HL-60/S4 treated with retinoic acid at 250 ng/mL for 4 days and 3 days (cell line): ENCODE data around the gene SARNP.
"Not testable (repeated sequence)": the region's sequence is repeated elsewhere in the genome, so short reads cannot be mapped to it uniquely, and the experiment has no call there.

Experiments used
- in situ Hi-C: fragments of 300-500 bp; cut with MboI; formaldehyde crosslinking; loops from 2 replicates; pipeline ENCODE4 v1.7.0; 2022; ENCODE audit warnings: low sequenced_read_pairs

Gene SARNP

DNA sequence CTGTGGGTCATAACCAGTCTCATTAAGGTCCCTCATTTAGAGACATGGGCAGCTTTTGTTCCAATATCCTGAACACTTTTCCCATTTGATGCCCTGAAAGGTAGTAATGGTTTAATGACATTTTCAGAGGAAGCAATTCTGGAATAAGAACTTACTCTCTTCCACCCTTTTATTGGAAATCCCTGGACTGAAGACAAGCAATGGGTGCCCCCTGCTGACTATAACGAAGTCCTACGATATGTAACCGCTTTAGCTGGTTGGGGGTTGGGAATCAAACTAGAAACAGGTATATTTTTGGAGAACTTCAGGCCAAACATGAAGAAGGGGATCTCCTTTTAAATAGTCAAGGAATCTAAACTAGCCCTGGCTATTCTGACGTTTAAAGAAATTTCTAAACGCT, 20.5 kb downstream of the SARNP start:
- in situ Hi-C loops = no loop called here

DNA sequence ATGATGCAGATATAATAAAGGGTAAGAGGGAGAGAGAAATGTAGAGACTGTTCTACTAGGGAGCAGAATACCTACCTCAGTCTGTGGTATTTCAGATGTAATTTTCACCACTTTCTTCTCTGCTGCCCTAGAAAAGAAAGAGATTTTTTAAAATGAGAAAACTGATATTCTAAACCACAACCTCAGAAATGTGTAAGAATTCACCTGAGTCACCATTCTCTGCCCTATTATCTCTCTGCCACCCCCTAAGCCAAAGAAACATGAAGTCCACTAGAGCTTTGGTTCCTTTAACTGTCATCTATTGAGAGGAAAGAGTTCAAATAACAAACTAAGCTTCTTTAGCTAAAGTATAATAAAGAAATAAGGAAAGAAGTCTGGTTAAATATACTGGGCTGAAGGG, 21.6 kb downstream of the SARNP start:
- in situ Hi-C loops = no loop called here

DNA sequence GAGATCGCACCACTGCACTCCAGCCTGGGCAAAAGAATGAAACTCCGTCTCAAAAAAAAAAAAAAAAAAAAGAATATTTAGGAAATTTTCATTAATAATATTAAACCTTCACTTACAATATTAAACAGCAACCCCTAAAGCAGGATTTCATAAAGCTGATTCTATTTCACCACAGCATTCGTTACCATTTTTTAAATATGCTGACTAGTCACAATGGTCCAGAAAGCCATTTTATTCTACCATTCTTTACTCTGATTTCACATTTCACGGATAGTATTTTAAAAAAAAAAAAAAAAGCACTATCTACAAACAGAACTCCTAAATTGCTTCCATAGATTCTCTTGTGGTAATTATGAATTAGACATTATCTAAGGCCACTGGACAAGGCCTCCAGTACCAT, 27.6 kb downstream of the SARNP start:
- in situ Hi-C loops = no loop called here

DNA sequence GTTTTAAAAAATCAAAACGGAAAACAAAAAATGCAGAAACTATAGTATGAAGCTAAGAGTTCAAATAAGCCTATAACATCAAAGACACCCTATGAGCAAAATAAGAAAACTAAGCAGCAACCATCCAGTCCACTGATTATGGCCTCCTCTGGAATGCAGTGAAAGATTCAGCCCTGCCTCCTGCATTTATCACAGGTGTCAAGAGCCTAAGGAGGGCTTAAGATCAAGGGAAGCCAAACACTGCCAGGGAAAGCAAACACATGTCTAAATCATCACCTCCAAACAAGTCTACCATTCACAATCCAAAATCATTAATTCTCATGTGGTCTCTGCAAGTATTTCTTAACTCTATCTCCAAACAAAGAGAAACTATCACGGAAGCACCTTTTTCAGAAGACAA, 28.4 kb downstream of the SARNP start:
- in situ Hi-C loops = no loop called here

DNA sequence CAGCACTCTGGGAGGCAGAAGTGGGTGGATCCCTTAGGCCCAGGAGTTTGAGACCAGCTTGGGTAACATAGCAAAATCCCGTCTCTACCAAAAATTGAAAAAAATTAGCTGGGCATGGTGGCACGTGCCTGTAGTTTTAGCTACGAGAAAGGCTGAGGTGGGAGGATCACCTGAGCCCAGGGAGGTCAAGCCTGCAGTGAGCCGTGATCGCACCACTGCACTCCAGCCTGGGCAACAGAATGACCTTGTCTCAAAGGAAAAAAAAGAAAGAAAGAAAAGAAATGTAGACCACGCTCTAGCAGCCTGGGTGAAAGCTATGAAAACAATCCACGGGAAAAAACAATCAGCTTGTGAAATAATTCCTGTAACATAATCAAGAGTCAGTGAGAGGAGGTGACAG, 29.0 kb downstream of the SARNP start:
- in situ Hi-C loops = no loop called here

DNA sequence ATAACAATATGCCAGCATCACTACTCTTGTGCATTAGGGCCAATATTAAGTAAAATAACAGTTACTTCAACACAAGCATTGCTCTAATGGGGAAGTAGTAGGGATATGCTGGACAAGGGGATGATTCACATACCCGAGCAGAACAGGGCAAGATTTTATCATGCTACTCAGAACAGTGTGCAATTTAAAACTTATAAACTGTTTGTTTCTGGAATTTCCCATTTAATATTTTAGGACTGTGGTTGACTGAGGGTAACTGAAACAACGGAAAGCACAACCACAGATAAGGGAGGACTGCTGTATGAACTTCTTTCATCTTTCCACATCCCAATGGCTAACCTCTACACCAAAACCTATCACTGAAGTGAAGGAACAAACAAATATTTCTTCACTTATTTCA, 36.8 kb downstream of the SARNP start:
- in situ Hi-C loops = no loop called here

DNA sequence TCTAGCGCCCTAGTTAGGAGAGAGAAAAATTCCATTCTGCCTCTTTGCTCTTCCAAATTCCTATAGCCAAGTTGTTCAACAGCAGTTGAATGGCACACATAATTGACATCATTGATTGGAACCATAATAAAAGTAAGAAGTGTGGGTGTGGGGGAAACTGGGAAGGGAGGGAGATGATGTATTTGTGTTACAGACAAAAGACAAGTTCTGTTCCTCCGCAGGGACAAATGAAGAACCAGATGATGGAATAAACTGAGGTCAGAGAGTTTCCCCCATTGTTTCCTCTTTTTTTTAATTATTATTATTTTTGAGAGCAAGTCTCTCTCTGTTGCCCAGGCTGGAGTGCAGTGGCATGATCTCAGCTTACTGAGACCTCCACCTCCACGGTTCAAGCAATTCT, 39.7 kb downstream of the SARNP start:
- in situ Hi-C loops = no loop called here

DNA sequence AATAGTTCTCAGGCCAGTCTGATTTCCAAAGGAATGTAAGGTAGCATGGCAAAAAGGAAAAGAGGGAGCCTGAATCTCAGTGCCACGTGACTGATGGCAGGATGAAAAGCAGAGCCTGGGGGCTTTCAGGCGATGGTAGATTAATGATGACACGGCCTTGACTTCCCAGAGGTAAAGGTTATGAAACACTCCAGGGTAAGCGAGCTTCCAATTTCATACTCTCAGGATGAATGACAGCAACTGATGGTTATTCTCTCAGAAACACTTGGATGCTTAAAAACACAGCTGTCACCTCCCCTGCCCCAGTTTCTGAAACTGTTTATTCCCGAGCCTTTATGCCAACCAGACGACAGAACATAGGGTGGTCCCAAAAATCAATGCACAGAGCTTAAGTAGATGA, 45.8 kb downstream of the SARNP start:
- in situ Hi-C loops = no loop called here

DNA sequence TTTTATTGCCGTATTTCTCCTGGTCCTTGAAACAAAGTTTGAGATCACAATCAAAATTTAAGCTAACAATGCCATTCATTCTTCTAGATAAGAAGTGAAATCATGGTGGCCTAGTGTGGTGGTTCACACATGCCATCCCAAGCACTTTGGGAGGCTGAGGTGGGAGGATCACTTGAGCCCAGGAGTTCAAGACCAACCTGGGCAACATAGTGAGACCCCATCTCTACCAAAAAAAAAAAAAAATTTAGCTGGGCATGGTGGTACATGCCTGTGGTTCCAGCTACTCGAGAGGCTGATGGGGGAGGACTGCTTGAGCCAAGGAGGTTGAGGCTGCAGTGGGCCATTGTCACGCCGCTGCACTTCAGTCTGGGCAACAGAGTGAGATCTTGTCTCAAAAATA, 50.4 kb downstream of the SARNP start:
- in situ Hi-C loops = no loop called here

DNA sequence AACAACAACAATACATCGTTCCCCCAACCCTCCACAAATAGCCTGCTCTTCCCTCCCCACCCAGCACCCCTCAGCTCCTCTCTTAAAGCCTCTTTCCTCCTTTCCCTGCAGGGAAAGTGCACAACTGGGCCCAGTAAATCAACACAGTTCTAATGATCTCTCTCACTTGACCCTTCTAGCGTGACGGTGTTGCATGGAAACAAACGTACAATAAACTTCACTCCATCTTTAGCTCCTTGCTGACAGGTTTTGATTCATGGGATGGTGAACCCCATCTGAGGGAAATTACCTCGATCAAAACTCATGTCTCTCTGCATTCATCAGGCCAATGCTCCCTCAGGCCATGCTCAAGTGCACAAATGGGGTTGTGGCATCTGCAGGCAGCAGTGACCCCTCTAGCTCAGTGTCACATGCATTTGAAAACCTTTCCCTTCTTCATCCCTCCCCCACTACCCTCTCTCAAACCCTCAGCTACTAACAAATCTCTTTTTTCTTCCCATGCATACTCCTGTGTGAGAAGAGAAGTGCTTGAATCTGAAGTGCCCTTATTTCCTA, 51.7 kb downstream of the SARNP start:
- in situ Hi-C loops = no loop called here

DNA sequence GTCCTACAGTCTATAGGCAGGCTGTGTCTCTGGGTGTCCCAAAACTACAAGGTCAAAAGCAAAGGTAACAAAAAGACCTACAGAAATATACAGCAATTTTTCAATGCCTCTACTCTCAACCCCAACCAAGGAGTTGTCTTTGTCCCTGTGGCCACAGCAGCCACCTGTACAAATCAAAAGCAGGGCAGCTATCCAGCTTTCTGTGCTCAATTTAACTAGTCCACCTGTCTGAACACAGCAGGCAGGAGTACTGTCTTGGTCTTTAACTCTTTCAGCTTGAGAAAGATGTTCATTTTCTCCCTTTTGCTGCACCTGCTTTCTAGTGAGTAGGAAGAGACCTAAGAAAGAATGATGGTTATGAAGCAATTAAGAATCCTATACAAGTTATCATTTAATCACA, 54.9 kb downstream of the SARNP start:
- in situ Hi-C loops = no loop called here

DNA sequence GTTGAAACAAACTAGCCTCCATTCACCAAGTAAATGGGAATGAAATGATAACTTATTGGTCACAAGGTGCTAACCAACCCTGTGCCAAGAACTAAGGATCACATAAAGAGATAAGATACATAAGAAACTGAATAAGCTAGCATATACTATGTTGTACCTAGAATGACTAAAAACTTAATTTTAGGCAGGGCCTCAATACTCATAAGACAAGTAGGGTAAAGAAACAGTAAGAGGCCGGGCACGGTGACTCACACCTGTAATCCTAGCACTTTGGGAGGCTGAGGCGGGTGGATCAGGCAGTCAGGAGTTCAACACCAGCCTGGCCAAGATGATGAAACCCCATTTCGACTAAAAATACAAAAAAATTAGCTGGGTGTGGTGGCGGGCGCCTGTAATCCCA, 56.9 kb downstream of the SARNP start:
- in situ Hi-C loops = no loop called here

DNA sequence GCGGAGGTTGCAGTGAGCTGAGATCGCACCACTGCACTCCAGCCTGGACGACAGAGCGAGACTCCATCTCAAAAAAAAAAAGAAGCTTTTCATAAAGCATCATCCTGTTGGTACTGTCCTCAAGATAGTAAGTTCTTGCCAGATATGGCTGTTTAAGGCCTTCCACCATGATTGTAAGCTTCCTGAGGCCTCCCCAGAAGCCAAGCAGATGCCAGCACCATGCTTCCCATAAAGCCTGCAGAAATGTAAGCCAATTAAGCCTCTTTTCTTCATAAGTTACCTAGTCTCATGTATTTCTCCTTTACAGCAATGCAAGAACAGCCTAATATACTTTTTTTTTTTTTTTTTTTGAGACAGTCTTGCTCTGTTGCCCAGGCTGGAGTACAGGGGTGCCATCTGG, 58.9 kb downstream of the SARNP start:
- in situ Hi-C loops = not testable (repeated sequence)

DNA sequence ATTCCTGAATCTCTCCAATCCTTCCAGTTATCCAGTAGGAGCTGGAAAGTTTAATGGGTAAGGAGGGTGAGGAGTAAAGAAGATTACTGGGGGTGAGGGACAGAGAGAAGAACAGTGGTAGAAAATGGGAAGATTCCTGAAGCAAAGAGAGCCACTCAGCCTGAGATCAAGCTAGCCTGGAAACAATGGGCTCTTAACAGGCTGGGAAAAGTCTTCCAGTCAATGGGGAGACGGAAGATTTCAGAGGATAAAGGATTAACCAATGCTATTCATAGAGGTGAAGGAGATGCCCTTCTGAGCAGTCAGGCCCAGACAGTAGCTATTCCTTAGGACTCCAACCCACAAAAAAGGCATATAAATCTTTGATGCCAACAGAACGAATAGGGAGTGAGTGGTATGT, 59.8 kb downstream of the SARNP start:
- in situ Hi-C loops = no loop called here

DNA sequence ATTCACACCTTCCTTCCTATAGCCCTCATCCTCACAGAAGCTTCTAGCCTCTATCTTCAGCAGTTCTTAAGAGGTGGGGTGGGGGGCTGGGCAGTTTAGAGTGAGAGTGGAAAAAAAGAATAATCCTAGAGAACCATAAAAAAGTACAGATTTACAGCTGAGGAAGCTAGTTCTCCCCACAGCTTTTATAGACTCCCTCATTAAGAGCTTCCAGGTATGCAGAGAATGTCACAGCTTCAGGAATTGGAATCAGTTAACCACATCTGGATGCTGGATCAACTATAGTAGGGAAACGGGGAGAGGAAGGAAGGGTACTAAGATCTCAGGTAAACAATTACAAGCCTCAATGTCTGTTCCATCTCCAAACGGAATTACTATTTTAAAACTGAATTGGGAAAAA, 62.3 kb downstream of the SARNP start:
- in situ Hi-C loops = no loop called here

DNA sequence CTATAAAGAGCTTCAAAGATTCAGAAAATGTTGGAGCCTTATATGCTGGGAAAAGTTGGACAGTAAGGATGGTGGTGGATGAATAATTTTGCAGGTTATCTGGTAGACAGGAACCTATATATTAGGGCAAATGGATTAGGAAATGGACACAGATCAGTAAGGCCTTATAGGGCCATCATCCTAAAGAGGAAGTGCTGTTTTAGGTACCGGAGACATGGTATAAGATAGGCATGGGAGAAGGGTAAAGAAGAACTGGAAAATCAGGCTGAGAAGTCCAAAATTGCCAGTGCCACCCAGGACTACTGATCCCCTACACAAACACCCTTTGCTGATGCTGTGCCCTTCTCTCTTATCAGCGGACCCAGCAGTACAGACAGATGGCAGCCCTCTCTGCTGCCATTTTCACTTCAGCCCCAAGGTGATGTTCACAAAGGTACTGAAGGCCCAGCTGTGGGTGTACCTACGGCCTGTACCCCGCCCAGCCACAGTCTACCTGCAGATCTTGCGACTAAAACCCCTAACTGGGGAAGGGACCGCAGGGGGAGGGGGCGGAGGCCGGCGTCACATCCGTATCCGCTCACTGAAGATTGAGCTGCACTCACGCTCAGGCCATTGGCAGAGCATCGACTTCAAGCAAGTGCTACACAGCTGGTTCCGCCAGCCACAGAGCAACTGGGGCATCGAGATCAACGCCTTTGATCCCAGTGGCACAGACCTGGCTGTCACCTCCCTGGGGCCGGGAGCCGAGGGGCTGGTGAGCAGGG, 69.1 kb downstream of the SARNP start:
- in situ Hi-C loops = no loop called here

DNA sequence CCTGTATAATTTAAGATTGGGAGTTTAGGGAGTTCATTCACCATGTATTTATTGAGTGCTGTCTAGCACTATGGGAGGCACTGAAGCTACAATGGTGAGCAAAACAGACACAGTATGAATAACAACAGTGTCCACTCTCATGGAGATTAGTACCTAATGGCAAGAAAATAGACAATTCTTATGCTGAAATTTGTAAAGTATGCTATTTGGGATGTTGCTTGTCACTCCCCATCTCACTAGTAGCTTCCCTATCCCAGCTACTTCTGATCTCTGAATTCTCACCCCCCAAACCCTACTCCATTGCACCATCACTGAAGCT, 70.7 kb downstream of the SARNP start:
- in situ Hi-C loops = no loop called here

DNA sequence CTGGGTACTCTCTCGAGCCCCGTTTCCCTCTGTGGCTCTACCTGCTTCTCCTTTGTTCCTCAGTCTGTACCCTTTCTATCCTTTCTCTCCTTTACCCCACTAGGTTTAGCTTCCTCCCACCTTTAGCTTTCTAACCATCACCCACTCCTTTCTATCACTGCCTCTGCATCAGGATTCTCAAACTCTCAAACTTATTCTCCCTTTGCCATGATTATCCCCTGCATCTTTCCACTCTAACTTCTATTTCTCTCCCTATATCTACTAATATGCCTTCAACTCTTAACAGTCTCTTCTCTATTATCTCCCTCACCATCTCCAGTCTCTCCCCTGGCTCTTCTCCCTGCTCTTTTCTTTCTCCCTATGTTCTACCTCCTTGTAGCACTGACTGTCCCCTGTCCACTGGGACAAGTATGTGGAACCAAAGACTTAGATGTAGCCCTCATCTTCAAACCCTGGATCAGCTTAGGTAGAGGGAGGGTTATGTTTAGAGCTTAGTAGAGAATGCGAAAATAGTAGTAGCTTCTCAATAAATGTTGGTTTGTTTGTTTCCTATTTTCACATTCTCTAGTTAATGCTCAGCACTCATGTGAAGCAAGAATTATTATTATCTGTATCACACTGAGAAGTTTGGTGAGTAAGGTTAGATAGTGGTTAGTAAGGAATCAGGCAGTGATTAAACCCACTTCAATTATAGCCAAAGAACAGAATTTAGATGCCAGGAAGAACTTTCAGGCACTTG, 71.2 kb downstream of the SARNP start:
- in situ Hi-C loops = no loop called here

DNA sequence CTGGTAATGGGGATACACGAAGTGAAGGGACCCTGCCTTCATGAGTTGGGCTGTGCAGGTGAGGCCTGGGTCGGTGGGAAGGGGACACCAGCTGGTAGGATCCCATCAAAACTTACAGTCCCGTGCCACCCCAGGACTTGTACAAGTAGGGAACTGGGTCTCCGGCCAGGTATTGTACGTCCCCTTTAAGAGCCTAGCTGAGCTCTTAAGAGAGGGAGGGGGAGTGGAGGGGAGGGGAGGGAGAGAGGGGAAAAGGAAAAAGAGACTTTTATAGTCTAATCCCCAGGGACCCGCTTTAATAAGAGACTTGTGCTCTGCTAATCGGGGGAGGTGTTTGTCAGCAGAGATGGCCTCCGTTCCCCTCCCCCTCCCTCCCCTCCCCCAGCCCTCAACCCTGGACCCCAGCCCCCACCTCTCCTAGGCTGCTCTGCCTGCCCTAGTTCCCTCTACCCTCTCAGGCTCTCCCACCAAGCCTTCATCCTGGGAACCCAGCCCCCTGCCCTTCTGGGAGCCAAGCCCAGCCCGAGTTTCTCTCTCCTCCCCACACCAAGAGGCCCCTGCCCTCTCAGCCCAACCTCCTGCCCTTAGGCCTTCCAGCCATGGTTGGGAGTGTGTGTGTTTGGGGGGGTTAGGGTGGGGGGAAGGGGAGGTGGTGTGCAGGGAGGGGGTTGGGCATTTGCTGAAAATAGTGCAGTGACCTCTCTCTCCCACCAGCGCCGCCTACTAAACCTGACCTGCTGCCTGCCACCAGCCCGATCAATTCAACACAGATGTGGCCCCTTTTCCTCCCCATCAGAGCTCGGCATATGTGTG, 72.0 kb downstream of the SARNP start:
- in situ Hi-C loops = no loop called here

DNA sequence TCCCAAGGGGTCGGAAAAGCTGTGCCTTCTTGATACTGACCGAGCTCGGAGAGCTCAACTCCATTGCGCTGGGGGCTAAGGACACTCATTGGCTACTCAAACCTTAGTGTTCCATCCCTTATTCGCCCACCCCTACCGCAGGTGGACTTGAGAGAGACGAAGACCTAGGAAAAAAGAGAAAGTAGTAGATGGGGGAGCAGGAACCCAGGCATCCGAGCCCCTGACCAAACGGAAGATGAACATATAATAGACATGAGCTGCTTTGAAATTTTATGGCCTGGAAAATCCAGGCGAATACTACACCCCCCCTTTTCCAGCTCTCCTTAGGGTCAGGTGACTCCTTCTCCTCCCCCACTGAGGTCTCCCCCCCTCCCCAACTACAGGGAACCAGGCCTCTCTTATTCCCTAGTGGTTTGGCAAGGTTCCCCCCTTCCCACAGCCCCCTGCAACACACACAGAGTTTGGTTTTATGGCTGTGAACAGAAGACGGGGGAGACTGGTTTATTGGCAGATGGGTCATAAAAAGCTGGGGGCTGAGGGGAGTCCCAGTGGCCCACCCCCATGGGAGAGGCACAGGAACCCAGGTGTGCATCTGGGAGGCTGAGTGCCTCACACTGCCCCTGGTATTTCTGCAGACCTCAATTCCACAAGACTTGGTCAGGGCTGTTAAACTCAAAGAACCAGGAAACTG, 73.0 kb downstream of the SARNP start:
- in situ Hi-C loops = no loop called here
